ENCODE results near the gene TMEM229B.

- TF ChIP-seq CTCF (conservative IDR thresholded peaks at IDR 0.05; ENCODE audit: low read depth, low read length), result no peak
- no peak for TF ChIP-seq BHLHE40 (IDR thresholded peaks at IDR 0.05; ENCODE audit: low read depth, low read length)
These were observed 41.7 kb upstream of the TMEM229B start for GRCh38 chr14:67529947-67530935.
